Embryonic facial prominence (tissue), 1 donor: Measurements from ENCODE around the gene CRAT.

Experiments used
- DNase-seq: peaks from one replicate; pipeline ENCODE4 v3.0.0-alpha.2; 2016; ENCODE audit errors: extremely low spot score

The CRAT gene

GRCh38 chr9:129110740-129111527, at the start of gene CRAT, which contains the start of gene PTPA:
Gene CRAT (minus strand): TSS chr9:129110793. CDS start chr9:129110509, 284 bp downstream.
Gene PTPA (plus strand): TSS chr9:129111415. CDS start chr9:129111601, 186 bp downstream.
- peak; percentile 81 for DNase-seq

GRCh38 chr9:129156163-129156562, 45.6 kb upstream of the CRAT start:
- no peak for DNase-seq

DNA sequence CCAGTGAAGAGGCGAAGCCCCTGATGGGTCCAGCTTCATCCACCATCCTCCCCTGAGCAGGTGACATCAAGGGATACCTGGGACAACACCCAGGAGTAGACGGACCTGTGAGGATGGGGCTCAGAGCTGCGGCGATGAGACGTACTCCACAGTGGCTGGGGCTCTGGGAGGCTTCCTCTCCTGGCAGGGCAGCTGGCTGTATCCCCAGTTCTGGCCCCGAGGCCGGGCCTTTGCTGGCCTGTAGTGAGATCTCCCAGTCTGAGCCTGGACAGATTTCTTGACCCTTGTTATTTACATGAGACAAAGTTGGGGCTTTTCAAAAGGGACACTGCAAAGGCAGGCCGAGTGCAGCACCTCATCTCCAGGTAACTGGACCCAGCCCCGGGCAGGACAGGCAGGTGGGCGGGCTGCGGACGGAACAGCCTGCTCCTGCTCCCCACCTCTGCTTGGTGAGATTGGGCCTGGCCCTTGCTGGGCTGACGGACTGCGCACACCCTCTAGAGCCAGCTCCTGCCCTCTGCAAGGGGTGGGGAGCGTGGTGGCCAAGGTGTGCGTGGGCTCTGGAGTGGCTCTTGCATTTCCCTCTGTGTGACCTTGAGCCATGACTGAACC, 44.4 kb upstream of the CRAT start:
- no peak for DNase-seq

DNA sequence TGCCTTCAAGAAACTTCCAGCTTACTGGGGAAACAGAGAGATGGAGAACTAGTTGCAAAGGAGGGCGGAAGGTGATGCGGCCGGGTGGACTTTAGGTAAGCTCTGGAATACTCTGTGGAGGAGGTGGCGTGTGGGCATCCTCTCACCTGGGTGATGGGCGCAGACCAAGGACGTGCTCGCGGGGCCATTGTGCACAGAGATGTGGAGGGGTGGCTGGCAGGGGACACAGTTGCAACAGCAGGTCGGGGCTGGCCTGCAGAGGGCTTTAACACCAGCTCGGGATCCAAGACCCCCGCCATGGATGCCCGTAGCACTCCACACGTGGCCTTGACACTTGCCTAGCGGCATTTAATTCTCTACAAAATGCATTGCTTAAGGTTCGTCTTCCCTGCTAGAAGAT, 40.9 kb upstream of the CRAT start:
- DNase-seq, result no peak

DNA sequence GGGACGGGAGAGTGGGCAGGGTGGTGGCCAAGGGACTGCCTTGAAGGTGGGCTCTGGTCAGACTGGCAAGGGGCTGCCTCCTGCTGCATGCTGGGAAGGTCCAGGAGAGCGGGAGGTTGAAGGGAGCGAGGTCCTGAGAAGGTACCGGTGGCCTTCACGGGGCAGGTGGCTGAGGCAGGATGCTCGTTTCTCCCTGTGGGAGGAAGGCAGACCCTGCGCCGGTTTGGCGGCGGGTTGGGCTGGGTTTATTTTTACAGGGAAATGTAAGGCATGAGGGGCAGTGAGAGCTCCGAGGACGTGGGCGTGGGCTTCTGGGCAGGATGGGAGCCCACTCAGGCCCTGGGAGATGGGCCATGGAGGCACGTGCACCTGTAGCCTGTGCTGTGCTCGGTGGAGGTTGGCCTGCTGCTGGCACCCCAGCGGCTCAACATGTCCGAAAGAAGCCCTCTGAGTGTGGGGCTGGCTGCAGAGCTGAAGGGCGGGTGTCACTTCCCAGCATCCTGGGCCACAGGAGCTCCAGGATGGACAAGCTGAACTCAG, 40.1 kb upstream of the CRAT start:
- no peak for DNase-seq

DNA sequence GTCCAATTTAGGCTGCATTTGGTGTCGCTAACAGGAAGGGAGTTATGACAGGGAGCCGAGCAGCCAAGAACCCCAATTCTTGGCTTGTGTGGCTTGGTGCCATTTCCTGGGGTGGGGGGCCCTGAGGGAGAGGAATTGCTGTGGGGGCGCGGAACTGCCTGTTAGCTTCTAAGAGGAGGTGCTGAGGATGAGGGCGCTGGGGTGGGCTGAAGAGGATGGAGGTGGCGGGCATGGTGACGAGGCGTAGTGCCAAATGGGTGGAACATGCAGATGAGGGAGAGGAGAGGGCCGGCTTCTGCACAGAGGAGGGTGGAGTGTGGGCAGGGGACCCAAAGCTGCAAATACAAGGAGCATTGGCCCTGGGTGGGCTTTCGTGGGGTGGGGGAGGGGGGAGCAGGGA, 39.5 kb upstream of the CRAT start:
- DNase-seq, result no peak

- DNase-seq, result no peak
These were observed 38.8 kb upstream of the CRAT start for GRCh38 chr9:129149442-129149841.

DNA sequence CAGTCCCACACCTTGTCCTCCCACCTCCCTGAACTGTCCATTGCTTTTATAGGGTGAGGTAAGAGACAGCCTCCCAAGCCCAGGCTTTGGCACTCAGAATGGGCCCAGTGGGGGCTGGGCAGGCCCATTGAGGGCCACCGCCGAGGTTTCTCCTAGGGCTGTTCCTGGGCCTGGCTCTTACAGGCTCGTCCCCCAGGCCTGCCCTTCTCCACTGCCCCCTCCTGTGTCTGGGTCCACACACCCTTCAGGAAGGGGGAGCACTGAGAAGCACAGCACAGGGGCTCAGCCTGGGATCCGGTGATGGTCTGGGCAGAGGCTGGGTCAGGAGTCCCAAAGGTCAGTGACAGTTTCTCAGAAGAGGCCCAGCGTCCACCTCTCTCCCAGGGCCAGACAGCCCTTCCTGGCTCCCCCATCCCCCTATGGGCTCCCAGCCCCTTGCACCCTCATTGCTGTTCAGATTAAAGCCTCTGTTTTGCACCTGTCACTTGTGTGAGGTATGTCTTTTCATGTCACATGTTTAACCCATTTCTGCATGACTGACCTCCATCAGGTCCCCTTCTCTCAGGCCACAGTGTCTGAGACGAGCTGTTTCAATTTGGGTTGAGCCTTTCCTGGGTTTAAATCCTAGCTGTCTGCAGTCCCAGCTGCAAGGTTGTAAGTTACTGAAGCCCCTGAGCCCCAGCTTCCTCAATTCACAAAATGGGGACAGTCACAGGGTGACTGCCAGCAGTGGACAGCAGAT, 38.0 kb upstream of the CRAT start:
- DNase-seq, result no peak

DNA sequence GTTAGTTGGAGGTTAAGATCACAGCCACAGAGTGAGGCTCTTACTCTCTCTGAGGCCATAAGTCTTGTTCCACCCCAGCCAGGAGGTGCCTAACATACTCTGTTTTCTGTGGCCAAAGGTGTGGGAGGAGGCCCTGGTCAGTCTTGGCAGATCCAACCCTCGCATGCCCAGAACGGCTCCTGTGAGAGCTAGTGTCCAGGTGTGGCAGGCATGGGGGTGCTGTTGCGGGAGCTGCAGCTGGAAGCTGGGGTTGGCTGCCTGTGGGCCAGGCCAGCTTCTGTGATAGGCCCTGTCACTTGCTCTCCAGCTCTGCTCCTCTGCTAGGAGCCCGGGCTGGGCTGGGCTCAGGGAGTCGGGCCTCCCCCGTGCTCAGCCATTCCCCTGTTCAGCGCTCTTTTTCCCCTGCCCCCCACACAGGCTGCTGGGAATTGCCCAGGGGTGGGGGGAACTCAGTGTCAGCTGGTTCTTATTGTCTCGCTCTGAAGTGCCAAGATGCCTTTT, 35.9 kb upstream of the CRAT start:
- DNase-seq, result peak; percentile 21

- DNase-seq, result no peak
These were observed 35.3 kb upstream of the CRAT start for GRCh38 chr9:129145841-129146292.

GRCh38 chr9:129145316-129145715, 34.7 kb upstream of the CRAT start:
- DNase-seq, result no peak

DNA sequence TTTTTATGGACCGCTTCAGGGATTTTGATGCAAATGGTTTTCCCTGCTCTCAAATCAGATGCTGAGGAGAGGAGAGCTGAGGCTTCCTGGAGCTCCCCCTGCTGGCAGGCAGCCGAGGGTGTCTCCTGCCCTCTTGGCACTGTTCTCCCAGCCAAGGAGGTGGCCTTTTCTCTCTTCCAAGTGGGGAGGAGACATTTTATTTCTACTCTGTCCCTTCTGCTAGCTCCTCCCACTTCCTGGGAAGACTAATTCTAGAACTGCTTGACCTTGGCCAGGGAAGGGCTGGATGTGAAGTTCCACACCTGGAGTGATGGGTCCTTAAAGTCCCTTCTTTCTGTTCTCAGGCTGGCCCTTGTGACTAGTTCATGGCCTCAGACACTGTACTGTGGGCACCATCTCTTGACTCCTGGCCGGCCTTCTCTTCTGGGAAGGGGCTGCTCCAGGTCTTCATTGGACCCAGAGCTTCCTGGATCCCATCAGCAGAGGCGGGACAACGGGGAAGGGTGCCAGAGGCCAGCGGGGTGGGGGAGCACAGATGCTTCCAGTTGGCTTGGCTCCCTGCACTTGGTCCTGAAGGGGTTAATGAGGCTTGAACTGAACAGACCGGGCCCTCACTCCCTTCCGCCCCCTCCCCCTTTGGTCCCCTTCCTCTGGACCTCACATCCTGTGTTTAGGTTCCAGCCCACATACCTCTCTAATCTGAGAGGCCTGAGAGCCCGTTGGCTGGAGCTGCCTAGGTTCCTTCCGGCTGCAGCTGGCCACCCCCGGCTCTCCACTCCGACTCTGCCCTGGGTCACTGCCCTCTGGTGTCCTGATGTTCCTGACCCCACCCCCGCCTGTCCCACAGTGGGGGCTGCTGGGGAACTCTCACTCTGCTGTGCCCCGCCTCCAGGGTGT, 32.7 kb upstream of the CRAT start:
- peak; percentile 74 for DNase-seq

DNA sequence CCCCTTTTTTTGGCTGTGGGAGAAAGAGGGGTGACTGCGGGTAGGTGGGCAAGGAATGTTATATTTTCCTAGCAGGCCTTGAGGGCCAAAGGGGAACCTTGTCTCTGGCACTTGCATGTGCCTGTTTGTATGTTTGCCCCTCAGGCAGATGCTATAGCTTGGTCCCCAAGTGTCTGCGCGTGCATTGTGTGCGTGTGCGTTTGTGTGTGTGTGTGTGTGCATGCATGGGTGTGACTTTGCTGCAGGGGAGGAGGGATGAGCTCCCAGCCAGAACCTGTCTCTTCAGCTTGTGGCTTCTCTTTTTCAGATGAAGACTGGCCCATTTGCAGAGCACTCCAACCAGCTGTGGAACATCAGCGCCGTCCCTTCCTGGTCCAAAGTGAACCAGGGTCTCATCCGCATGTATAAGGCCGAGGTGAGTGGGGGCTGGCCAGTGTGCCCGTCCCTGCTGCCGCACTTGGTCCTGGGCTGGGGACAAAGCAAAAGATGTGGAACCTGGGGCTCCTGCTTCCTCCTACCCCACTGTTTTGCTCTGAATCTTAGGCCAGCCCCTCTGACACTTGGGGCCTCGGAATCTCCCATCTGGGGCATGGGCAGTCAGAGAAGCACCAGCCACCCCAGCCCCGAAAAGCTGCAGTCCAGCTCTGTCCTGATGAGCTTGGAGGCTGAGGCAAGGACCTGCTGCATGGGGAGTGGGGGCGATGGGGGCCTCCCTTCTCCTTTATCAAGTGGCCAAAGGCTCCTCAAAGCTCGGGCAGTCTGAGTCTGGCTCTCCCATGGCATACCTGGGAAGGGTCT, 31.7 kb upstream of the CRAT start:
- DNase-seq, result no peak

DNA sequence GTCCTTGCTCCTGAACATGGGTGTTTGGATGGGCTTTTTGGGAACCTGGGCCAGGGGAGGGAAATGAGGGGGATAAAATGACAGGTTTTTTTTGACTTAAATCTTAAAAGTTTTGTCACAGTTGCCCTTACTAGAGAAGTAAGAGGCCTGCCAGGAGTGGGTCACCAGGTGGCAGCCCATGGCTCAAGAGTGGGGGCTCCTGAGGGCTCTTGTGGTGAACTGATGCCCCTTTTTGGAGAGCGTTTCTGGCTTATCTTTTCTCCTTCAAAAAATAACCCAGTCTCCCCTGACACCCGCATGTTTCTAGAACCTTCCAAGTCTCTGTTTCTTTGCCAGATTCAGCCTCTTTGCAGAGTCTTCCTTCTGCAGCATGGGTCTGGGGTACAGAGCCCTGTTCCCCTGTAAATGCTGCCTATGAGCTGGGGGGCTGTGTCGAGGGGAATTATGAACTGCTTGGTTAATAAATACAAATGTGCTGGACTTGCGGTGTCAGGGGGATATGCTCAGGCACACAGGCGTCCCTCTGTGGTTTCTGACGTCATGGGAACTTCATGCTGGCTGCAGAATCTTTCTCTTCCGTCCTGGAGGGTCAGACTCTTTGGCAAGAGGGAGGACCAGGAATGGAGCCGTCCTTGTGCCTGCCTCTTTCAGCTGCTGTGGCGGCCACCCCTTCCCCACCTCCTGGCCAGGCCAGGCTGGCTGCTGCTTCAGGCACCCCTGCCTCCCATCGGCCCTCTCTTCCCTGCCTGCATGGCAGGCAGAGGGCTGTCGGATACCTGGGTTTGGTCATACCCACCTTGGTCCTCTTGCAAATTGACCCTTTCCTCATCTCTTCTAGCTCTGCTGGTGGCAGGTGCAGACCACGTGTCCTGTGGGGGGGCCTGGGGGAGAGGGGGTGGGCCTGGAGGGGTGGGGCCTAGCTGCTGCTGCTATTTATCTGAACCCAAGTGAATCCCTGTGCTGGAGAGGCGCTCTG, 30.8 kb upstream of the CRAT start:
- DNase-seq, result peak; percentile 38

- peak; percentile 11 for DNase-seq
These were observed 29.9 kb upstream of the CRAT start for GRCh38 chr9:129140397-129141065.

GRCh38 chr9:129139993-129140396, 29.4 kb upstream of the CRAT start:
- peak; percentile 98 for DNase-seq

DNA sequence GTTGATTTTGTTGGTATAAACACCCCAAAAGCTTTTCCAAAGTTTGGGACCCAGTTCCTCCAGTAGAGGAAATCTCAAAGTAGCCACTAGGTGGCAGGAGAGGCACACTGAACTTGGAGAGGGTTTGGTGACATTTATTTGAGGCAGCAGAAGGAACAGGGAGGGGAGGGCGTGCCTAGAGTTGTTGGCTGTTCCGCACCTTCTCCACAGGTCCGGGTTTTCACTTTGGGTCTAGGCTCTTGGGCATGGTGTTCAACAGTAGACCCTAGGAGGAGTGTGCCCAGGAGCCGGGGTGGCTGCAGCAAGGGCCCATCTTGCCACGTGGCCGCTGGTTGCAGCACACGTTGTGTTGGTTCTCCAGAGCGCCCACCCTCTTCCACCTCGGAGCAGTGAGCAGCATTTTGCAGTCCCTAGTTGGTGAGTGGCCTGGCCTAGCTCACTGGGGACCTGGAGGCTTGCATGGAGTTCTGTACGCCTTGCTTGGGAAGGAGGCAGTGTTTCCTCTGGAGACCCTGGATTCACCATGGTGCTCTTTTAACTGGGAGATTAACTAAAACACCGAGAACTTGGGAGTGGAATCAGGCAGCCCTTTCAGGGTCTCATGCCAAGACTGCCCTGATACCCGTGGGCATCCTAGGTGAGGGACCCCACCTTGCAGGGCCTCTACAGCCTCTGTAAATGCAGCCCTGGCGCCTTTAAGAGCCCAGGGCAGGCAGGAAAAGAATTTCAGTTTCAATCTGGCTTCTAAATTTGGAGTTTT, 28.8 kb upstream of the CRAT start:
- peak; percentile 93 for DNase-seq
